MM.1S (cell line): ENCODE measurements around the gene OBSCN.

ENCODE experiments used
- CTCF ChIP-seq: fragments of 300-600 bp; sonication (generic); IDR thresholded peaks from 2 replicates; pipeline ENCODE4 v1.5.1; 2016; ENCODE audit warnings: antibody characterized with exemption, low read length, mixed read lengths
- EZH2 ChIP-seq: fragments of 300-600 bp; sonication (generic); optimal IDR thresholded peaks from 2 replicates; pipeline ENCODE3; 2017; ENCODE audit warnings: low read depth, mild to moderate bottlenecking, antibody characterized with exemption, low read length, mixed read lengths
- EZH2phosphoT487 ChIP-seq: fragments of 300-600 bp; sonication (generic); IDR thresholded peaks from 2 replicates; pipeline ENCODE4 v1.6.1; 2018; ENCODE audit warnings: antibody characterized with exemption, low read length

DNA sequence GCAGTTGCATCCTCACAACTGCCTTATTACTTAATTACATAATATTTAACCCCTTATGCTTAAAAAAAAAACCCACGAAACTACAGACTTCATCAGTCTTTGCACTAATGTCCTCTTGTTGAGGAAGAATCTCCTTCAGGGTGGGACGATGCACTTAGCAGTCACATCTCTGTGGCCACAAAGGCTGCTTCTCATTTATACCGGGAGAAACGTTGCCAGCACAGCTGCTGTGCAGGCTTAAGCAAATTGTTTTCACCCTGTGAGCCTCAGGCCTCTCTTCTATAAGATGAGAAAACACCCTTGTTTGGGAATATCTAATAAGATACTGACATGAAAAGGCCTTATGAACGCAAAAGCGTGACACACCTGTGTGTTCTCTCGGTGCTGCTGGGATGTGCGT lies 2.9 kb upstream of the OBSCN start:
- TF ChIP-seq CTCF = no peak
- no peak for TF ChIP-seq EZH2
- no peak for TF ChIP-seq EZH2phosphoT487
